NCI-H2081 (cell line): ENCODE data around the gene PAK5.
A peak's percentile ranks its signal among the peaks of the same experiment; 100 is the strongest.
"Not testable (repeated sequence)": the region's sequence is repeated elsewhere in the genome, so short reads cannot be mapped to it uniquely, and the experiment has no call there.

Experiments used
- DNase-seq, 2 experiments: peaks; one replicate each; lab custom pipeline; 2025; lab: John Stamatoyannopoulos, UW

Gene PAK5

GRCh38 chr20:9685011-9685410 is 153.9 kb downstream of the PAK5 start:
- DNase-seq, result no peak

- DNase-seq, result no peak
Observed at GRCh38 chr20:9677100-9677623, 161.7 kb downstream of the PAK5 start.

- DNase-seq, result no peak
Observed at GRCh38 chr20:9672981-9673380, 165.9 kb downstream of the PAK5 start.

GRCh38 chr20:9672027-9672426 is 166.8 kb downstream of the PAK5 start:
- DNase-seq, result no peak

- DNase-seq, result no peak
Observed at GRCh38 chr20:9668381-9668780, 170.5 kb downstream of the PAK5 start.

- DNase-seq, result no peak
Observed at GRCh38 chr20:9663423-9663822, 175.5 kb downstream of the PAK5 start.

GRCh38 chr20:9660236-9660868 is 178.5 kb downstream of the PAK5 start:
- no peak for DNase-seq

- DNase-seq, result no peak
Observed at GRCh38 chr20:9647741-9648140, 191.1 kb downstream of the PAK5 start.

GRCh38 chr20:9646375-9646774 is 192.5 kb downstream of the PAK5 start:
- no peak for DNase-seq

GRCh38 chr20:9642882-9643281 is 196.0 kb downstream of the PAK5 start:
- no peak for DNase-seq

- not testable (repeated sequence) for DNase-seq
Observed at GRCh38 chr20:9641499-9642000, 197.3 kb downstream of the PAK5 start.

GRCh38 chr20:9637889-9638288 is 201.0 kb downstream of the PAK5 start:
- no peak for DNase-seq

GRCh38 chr20:9635750-9636149 is 203.1 kb downstream of the PAK5 start:
- DNase-seq, result no peak

GRCh38 chr20:9634327-9634726 is 204.5 kb downstream of the PAK5 start:
- no peak for DNase-seq

GRCh38 chr20:9632991-9633390 is 205.9 kb downstream of the PAK5 start:
- DNase-seq, result no peak

GRCh38 chr20:9632265-9632664 is 206.6 kb downstream of the PAK5 start:
- DNase-seq, result no peak

GRCh38 chr20:9630554-9630953 is 208.3 kb downstream of the PAK5 start:
- no peak for DNase-seq

GRCh38 chr20:9629831-9630230 is 209.0 kb downstream of the PAK5 start:
- DNase-seq, result no peak

GRCh38 chr20:9628589-9628988 is 210.3 kb downstream of the PAK5 start:
- DNase-seq, result no peak

- no peak for DNase-seq
Observed at GRCh38 chr20:9628141-9628540, 210.7 kb downstream of the PAK5 start.

GRCh38 chr20:9627219-9627618 is 211.7 kb downstream of the PAK5 start:
- DNase-seq, result no peak

- peak; percentile 2 to 10 for DNase-seq
Observed at GRCh38 chr20:9626357-9626756, 212.5 kb downstream of the PAK5 start.

GRCh38 chr20:9617940-9618339 is 220.9 kb downstream of the PAK5 start:
- peak; percentile 75 to 86 for DNase-seq

GRCh38 chr20:9616833-9617461 is 221.9 kb downstream of the PAK5 start:
- peak; percentile 74 to 83 for DNase-seq
